Stimulated activated CD4-positive, alpha-beta T cell treated with anti-CD3 and anti-CD28 coated beads, Interleukin-1b, Interleukin-23, amount 100 ng/mL, for 24 hours (primary cell): ENCODE data around the gene USP17L30.
"Not testable (repeated sequence)": the region's sequence is repeated elsewhere in the genome, so short reads cannot be mapped to it uniquely, and the experiment has no call there.

ENCODE experiments used
- DNase-seq, 4 experiments: peaks; one replicate each; pipeline ENCODE4 v3.0.0-alpha.2; 2020; ENCODE audit warnings: low read depth in 4 of 4, low spot score in 1 of 4

Gene USP17L30

GRCh38 chr4:9362829-9363228 lies at the start of gene USP17L30:
Gene USP17L30, plus strand, starts transcription at chr4:9363129. Its CDS starts 0 bp downstream, at chr4:9363129.
- DNase-seq: not testable (repeated sequence)

GRCh38 chr4:9324191-9324590 lies 38.7 kb upstream of the USP17L30 start:
- not testable (repeated sequence) for DNase-seq

- DNase-seq: not testable (repeated sequence)
These were observed 38.1 kb upstream of the USP17L30 start, which contains the start of gene USP17L24 for GRCh38 chr4:9324865-9325264. Gene USP17L24, plus strand, starts transcription at chr4:9325165. Its CDS starts 0 bp downstream, at chr4:9325165.

- DNase-seq: not testable (repeated sequence)
These were observed 33.3 kb upstream of the USP17L30 start, which contains the start of gene USP17L25 for GRCh38 chr4:9329611-9330010. Gene USP17L25, plus strand, starts transcription at chr4:9329911. Its CDS starts 0 bp downstream, at chr4:9329911.

- not testable (repeated sequence) for DNase-seq
These were observed 28.6 kb upstream of the USP17L30 start, which contains the start of gene USP17L26 for GRCh38 chr4:9334358-9334757. Gene USP17L26, plus strand, starts transcription at chr4:9334658. Its CDS starts 0 bp downstream, at chr4:9334658.

- DNase-seq: not testable (repeated sequence)
These were observed 23.8 kb upstream of the USP17L30 start, which contains the start of gene USP17L5 for GRCh38 chr4:9339103-9339502. Gene USP17L5, plus strand, starts transcription at chr4:9339403. Its CDS starts 0 bp downstream, at chr4:9339403.

- DNase-seq: not testable (repeated sequence)
These were observed 19.1 kb upstream of the USP17L30 start, which contains the start of gene USP17L27 for GRCh38 chr4:9343848-9344247. Gene USP17L27, plus strand, starts transcription at chr4:9344148. Its CDS starts 0 bp downstream, at chr4:9344148.

GRCh38 chr4:9348593-9348992 lies 14.3 kb upstream of the USP17L30 start, which contains the start of gene USP17L28:
Gene USP17L28, plus strand, starts transcription at chr4:9348893. Its CDS starts 0 bp downstream, at chr4:9348893.
- not testable (repeated sequence) for DNase-seq

GRCh38 chr4:9350866-9351265 lies 12.1 kb upstream of the USP17L30 start:
- DNase-seq: not testable (repeated sequence)

GRCh38 chr4:9353338-9353737 lies 9.6 kb upstream of the USP17L30 start, which contains the start of gene USP17L29:
Gene USP17L29, plus strand, starts transcription at chr4:9353638. Its CDS starts 0 bp downstream, at chr4:9353638.
- not testable (repeated sequence) for DNase-seq

- not testable (repeated sequence) for DNase-seq
These were observed 17.0 kb downstream of the USP17L30 start for GRCh38 chr4:9379881-9380280.

- DNase-seq: peak in 3 of 4 experiments; percentile 16 to 40 (median 32)
These were observed 18.1 kb downstream of the USP17L30 start for GRCh38 chr4:9381012-9381534.

- no peak for DNase-seq
These were observed 21.2 kb downstream of the USP17L30 start for GRCh38 chr4:9384126-9384525.

GRCh38 chr4:9389001-9389400 lies 26.1 kb downstream of the USP17L30 start:
- DNase-seq: not testable (repeated sequence)

GRCh38 chr4:9405774-9406173 lies 42.8 kb downstream of the USP17L30 start:
- DNase-seq: not testable (repeated sequence)

- DNase-seq: not testable (repeated sequence)
These were observed 43.6 kb downstream of the USP17L30 start for GRCh38 chr4:9406491-9406890.

- DNase-seq: no peak
These were observed 46.9 kb downstream of the USP17L30 start for GRCh38 chr4:9409793-9410192.
